HG02840 (cell line): ENCODE results near the gene CCL18.
"Not testable (repeated sequence)": the region's sequence is repeated elsewhere in the genome, so short reads cannot be mapped to it uniquely, and the experiment has no call there.

Experiments used
- ATAC-seq: cut with Tn5 transposase; IDR thresholded peaks from one replicate; pipeline ENCODE4 v1.9.1; 2021; ENCODE audit warnings: mild to moderate bottlenecking, moderate library complexity, moderate number of reproducible peaks; ENCODE audit not compliant: unreplicated experiment, low FRiP score

CCL18 gene

DNA sequence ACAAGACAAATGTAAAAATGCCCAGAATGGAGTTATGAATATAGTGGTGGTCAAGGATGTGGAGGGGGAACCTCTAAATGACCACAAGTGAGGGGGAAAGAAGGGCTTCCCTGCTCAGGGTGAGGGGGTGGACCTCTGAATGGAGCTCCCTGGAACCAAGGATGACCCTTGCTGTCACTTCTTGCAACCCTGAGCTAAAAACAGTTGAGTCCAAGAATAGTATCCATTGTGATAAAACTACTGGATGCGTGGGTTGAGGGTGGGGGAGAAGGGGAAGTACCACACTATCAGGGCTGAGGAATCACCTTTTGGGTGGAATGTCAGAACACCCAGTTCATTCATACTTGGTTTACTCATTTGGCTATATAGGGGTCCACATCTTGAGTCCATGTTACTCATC is 34.9 kb downstream of the CCL18 start:
- ATAC-seq: not testable (repeated sequence)

DNA sequence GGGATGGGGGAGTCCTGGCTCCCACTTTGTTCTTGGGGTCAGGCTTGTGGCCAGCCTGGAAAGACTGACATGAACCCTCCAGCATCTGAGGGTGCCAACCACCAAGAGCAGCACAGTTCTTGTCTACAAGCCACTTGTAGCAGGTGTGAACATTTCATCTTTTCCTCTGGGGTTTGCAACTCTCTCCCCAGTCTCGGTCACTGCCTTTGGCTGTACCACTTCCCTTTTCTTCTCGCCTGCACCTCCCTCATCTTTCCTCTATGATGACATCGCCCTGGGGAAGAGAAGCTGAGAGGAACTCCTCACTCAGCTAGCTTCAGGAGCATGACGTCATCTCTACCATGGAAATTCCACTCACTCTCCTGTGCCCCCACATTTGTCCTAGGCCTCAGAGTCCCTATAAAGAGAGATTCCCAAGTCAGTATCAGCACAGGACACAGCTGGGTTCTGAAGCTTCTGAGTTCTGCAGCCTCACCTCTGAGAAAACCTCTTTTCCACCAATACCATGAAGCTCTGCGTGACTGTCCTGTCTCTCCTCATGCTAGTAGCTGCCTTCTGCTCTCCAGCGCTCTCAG is 39.4 kb downstream of the CCL18 start, which contains the start of gene CCL4:
CCL4 (plus strand) TSS at position 427 of the 575 bp plus-strand sequence; CDS start at position 506, 79 bp downstream.
- peak; percentile 63 for ATAC-seq

DNA sequence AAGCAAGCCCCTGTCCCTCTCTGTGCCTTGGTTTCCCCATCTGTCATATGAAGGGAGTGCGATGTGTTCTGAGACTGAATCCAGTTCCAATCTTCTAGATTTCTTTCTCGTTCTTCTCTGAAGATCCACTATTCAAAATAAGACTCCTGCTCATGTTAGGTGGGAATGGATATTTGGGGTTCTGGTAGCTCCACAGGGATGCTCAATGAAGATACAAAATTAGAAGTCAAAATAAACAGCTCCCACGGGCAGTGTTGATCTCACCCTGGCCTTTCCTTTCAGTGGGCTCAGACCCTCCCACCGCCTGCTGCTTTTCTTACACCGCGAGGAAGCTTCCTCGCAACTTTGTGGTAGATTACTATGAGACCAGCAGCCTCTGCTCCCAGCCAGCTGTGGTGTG is 40.2 kb downstream of the CCL18 start:
- ATAC-seq: not testable (repeated sequence)

DNA sequence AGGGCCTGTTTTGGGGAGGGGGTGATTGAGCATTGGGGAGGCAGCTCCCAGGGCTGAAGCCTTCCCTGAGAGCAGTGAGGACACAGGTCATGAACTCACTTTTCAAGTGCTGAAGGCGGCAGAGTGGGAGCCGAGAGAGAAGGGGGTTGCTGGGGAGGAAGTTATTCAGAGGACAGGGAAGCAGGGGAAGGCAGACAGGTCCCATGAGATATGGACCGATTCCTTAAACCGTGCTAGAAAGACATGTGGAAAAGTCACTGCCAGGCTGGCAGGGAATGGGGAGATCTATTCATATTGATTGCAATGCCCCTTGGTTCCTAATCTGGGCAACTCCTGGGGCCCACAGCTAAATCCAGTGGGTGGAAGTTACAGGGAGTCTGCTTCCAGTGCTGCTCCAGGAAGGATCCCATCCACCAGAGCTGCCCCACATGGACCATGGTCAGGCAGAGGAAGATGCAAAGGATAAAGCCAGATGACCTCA is 40.7 kb downstream of the CCL18 start:
- ATAC-seq: no peak

DNA sequence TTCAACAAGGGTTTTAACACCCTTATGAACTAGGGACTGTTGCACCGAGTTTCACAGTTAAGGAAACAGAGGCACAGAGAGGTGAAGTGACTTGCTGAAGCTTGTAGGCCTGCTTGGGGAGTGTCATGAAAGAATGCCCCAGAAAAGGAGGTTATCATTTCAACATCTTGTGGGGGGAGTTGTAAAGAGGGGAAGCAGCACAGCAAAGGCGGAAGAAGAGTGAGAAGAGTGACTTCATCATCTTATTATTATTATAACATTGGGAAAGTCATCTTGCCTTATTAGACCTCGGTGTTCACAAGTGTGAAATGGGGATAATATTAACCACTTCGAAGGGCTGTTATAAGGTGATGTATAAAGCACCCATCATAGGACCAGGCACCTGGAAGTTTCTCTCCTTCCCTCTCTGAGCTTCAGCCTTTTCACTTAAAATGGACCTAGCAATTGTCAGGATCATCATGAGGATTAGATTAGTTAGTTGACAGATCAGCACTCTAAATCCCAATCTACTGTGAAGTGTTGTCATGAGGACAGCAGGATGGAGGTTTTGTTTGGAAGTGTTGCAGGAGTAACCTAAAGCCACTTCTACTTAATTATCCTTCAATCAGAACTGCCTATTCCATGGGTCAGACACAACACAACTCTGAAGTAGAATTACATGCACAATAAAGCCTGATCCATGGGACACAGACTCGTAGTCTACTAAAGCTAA is 41.9 kb downstream of the CCL18 start:
- ATAC-seq: no peak

DNA sequence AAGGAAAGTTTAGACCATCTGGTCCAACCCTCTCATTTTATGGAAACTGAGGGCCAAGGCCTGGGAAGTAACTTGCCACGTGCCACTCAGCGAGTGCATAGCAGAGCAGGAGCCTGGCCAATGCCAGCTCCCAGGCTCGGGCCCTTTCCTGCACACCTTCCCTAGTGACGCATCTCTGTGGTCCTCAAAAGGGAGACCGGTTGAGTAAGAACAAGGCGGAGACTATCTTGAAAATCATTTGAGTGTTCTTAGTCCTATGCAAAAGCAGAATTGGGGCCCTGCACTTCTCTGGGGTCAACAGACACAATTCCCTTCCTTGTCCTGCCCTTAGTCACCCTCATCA is 42.4 kb downstream of the CCL18 start:
- no peak for ATAC-seq

DNA sequence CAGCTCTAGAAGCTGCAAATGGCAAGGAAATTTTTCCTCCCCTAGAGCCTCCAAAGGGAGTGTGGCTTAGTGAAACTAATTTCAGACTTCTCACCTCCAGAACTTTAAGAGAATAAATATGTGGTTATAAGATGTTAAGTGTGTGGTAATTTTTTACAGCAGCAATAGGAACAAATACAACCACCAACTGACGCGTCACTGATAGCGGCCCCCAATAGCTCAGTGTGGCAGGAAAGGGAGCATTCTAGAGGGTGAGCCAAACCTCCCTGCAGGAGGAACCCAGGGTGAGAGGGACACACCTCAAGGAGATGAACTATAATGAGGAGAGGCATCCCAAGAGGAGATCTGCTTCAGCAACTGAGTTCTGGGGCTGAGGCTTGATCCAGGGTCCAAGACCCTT is 43.6 kb downstream of the CCL18 start:
- no peak for ATAC-seq

DNA sequence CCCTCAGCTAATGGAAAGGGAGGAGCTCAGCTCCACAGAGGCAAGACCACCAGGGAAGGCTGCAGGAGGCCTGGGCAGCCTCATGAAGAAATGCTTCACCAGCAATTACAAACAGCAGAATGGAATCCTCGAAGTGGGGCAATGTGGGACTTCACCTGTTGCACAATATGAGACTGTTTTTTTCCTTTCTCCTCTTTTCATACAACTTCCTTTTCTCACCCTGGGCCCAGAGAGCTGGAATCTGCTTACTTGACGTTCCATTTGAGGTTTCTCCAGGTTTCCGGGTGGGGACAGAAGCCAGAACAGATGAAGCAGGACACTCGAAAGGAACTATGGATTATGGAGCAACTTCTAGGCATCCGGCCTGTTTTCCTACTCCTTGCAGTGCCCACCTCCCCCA is 44.2 kb downstream of the CCL18 start:
- ATAC-seq: not testable (repeated sequence)

DNA sequence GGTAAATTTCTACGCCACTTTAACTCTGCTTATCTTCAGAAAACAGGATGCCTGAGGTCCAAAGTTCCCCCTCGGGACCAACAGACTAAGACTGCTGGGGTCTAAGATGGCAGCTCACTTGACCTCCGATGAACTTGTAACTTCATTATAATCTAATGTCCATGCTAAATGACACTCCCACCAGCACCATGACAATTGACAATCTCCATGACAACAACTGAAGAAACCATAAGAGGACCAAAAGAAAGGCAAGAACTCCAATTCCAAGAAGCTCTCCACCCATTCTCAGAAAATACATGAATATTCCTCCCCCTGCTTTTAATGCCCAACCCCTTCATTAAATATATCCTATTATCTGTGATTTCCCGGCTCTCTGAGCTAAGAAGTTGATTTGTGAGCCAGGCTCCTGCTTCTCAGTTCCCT is 47.0 kb downstream of the CCL18 start:
- ATAC-seq: no peak

DNA sequence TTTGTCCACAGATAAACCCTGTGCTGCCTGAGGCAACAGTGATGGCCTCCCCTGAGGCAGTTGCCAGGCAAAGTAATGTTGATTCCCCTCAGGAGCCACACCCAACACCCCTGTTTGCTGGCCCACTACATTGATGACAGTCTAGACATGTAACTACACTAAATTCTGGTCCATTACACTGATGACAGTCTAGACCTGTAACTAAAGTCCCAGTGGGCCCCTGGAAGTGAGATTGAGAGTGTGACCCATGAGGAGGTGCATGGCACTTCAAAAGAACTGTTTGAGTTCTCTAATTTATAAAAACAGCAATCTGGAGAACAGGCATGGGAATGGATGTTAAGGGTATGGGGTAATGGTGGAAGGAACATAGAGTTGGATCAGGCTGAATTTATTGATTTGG is 48.5 kb downstream of the CCL18 start:
- no peak for ATAC-seq

DNA sequence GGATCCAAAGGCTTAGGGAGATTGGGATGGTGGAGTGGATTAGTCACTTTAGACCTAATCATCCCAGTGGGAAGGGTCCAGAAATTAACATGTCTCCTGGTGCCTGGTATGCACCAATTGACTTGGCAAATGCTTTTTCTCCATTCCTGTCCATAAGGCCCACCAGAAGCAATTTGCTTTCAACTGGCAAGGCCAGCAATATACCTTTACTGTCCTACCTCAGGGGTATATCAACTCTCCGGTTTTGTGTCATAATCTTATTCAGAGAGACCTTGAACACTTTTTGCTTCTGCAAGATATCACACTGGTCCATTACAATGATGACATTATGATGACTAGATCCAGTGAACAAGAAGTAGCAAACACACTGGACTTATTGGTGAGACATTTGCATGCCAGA is 49.1 kb downstream of the CCL18 start:
- not testable (repeated sequence) for ATAC-seq

DNA sequence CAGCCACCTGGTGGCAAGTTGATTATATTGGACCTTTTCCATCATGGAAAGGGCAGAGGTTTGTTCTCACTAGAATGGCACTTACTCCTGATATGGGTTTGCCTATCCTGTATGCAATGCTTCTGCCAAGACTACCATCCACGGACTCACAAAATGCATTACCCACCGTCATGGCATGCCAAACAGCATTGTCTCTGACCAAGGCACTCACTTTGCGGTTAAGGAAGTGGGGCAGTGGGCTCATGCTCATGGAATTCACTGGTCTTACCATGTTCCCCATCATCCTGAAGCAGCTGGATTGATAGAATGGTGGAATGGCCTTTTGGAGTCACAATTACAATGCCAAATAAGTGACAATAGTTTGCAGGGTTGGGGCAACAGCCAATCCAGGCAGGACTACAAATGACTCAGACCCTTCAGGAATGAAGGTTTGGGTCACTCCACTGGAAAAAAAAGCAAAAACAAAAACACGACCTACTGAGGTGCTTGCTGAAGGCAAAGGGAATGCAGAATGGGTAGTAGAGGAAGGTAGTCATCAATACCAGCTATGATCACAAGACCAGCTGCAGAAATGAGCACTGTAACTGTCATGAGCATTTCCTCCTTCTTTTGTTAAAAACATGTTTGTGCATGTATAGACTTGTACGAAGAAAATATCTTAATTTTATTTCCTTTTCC is 51.0 kb downstream of the CCL18 start:
- not testable (repeated sequence) for ATAC-seq

DNA sequence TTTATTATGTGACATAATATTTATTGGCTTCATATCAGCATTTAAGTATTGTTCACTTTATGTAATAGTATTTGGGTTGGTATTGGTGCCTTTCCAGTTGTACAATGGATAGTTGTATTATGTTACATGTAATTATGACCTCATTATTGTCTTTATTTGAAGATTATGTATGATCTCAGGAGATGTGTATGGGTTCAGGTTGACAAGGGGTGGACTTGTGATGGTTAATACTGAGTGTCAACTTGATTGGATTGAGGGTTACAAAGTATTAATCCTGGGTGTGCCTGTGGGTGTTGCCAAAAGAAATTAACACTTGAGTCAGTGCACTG is 51.5 kb downstream of the CCL18 start:
- ATAC-seq: not testable (repeated sequence)

DNA sequence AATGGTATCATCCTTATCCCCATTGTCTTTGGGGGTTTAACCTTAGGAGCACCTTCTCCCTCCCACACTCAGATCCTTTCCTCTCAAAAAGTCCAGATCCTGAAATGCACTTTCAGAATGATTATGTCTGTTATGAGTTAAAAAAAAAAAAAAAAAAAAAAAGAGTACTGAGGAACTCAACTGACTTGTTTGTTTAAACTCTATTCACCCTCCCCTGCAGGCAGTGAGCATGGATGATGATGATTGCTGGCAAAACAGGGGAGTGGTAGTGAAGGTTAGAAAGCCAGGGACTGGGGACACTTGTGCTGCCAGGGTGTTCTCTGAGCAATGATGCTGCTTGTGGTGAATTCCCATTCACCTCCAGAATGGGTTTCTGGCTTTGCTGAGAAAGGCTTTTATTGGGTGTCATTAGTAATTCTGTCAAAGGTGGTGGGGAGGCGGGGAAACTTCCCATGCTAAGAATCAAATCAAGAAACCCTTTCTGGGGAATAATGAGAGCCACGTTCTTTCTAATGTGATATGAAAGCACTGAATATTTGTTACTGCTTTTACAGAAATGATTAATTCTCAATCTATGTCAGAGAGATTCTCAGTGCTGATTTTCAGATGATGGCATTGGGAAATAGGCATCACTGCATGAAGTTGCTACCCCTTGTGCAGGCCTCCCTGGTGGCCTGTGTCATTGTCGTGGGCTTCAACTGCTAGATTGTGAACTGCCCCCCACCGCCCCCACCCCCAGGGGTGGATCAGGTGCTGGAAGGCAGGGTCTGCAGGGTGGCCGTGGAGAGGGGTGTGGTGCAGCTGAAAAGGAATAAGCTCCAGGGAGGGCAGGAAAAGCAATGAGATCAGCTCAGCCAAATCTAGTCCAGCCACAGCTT is 53.7 kb downstream of the CCL18 start:
- ATAC-seq: no peak

DNA sequence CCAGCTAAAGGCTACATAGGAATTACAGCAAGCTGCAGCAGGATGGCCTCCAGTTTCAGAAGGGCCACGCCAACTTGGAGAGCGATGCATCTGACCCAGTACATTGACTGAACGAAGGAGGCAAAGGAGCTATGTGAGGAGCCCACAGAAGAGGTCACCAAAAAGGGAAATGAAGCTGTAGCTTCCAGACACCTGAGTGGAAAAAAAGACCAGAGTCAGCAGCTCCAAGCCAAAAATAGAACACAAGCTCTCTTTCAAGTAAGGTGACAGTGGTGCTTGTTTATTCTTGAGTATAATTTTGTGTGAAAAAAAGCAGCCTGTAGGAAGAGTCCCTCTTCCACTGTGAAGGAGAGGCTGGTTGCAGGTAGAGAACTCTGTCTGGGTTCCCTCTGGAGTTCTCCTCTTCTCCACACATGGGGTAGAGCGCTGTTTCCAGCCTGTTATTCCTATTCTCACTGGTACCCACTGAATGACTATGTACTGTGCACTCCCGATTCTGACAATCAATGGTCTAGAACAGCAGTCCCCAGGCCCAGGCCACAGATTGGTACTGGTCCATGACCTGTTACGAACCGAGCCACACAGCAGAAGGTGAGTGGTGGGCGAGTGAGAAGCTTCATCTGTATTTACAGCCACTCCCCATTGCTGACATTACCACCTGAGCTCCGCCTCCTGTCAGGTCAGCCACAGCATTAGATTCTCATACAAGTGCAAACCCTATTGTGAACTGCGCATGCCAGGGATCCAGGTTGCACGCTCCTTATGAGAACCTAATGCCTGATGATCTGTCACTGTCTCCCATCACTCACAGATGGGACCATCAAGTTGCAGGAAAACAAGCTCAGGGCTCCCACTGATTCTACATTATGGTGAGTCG is 54.6 kb downstream of the CCL18 start:
- no peak for ATAC-seq

DNA sequence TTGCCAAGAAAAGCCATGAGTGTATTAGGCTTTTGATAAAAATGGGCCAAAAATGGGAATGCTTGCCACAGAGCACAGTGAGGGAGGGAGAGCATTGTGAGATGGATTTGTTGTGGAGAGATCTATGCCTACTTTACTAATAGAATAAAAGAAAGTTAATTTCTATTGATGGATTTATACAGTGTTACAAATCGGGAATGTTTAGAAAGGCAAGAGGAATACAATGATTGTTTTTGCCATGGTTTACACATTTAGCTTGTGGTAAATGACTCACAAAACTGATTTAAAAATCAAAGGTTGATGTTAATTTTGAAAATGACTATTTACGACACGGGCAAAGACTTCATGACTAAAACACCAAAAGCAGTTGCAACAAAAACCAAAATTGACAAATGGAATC is 56.1 kb downstream of the CCL18 start:
- no peak for ATAC-seq

DNA sequence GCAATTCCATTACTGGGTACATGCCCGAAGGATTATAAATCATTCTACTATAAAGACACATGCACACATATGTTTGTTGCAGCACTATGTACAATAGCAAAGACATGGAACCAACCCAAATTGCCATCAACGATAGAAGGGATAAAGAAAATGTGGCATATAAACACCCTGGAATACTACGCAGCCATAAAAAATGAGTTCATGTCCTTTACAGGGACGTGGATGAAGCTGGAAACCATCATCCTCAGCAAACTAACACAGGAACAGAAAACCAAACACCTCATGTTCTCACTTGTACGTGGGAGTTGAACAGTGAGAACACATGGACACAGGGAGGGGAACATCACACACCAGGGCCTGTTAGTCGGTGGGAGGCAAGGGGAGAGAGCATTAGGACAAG is 57.0 kb downstream of the CCL18 start:
- not testable (repeated sequence) for ATAC-seq
